Activated CD8-positive, alpha-beta memory T cell treated with anti-CD3 and anti-CD28 coated beads for 1 hour (primary cell): ENCODE results near the gene ELAVL4.

Experiments
- DNase-seq, 2 donors: peaks; one replicate each; pipeline ENCODE4 v3.0.0-alpha.2; 2020; ENCODE audit warnings: low read depth in 1 of 2; ENCODE audit errors: extremely low read depth in 1 of 2

The ELAVL4 gene

DNA sequence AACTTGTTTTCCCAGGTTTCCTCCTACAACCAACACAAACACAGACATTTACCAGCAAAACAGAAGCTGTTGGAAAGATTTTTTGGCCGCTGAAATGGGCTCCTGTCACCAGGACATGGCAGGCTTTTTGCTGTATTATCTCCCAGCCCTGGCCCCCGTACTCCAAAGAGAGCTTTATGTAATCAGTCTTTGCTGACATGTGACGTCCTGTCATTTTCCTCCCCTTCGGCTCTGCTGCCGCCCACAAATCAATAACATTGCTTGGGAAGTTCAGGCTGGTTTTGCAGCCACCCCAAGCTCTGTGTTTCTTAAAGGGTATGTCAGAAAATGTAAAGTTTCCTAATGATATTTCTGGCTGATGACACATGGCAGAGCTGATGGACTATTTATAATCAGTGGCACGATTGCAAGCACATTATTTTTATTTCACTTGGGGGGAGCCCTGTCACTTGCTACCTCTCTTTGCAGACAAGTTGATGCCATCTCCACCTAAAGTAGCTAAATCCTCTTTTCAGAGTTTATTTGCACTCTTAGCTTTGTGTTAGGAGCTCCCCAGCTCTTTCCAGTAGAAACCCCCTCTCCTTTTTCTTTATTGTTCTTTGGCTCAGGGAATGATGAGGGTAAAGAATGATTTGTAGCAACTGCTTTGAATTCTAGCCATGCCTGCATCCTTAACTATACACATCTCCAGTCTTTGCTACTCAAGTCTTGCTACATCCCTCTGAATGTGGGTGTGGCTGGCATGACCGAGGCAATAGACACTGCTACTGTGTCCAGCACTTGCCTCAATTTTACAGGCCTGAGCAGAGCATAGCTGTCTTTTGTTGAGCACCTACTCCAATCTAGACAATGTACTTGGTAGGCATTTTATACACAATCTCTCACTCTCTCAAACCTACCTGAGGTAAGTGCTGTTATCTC is 67.3 kb downstream of the ELAVL4 start:
- DNase-seq: no peak

DNA sequence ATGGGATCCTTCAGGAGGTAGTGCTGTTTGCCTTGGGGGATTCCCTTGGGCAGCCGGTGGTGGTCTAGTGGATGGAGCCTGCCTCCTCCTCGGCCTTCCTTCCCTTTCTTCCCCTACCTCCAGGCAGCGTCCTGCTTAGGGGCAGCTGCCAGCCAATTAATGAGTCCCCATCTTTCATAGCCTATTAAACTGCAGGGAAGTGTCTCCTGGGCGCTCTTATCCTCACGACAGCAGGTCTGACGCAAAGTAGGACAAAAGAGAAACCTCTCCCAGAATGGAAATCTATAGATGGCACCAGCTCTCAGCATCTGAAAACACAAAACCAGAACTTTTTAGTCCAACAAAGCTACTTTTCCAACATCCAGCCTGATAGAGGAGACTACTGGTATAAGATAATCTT is 69.3 kb downstream of the ELAVL4 start:
- DNase-seq: no peak

DNA sequence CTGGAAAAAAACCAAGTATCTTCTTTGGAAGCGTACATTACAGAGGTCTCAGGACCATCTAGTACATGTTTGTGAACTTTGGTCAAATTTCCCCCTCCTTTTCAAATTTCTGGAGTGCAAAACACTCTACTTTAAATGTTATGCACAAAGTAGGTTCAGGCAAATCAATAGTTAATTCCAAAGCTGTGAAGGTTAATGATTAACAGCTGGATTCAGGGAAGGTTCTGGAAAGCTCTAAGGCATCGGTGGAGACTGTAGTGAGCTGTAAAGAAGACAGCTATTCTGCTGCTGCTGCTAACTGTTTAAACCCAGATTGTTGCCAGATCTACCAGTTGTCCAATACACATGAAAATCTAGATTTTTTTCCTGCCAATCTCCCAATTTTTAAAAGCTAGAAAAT is 70.9 kb downstream of the ELAVL4 start:
- no peak for DNase-seq

DNA sequence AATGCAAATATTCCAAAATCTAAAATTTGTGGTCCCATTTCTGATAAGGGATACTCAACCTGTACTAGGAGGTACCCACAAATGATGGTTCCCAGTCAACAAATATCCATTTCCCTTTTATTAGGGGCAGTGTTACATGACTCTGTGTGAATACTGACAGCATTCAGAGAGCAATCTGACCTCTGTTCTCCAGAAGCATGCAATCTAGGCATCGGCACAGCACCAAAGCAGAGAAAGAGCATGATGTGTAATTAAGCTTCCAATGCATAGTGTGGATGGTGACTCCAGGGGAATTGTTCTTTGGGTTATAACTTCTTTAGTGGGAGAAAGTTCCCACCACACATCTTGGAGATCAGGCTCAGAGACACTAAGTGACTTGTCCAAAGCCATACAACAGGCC is 71.6 kb downstream of the ELAVL4 start:
- DNase-seq: no peak

DNA sequence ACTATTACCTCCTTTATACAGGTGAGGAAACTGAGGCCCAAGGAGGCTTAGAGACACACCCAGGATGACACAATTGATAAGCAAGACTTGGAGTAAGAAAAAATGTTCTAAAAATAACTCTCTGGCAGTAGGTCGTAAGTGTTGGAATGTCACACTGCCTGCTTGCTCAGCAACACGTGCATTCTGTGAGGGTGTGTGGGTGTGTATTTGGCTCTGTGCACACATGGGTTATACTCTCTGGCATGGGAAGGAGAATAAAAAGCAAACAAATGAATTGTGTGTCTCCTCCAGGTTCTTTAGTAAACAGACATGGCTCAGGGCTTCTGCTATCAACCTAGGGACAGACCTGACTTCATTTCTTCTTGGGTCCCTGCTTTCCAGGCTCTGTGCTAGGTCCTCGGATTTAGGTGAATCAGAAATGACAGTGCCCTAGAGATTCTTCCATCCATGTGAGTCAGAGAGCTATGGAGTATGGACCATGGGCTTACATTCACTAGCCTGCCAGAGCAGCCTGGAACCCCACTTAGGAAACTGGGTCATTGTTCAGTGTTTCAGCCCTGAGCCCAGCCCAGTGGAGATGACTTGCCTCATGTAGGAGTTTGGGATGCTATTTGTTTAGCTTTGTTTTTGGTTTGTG is 72.4 kb downstream of the ELAVL4 start:
- DNase-seq: no peak

DNA sequence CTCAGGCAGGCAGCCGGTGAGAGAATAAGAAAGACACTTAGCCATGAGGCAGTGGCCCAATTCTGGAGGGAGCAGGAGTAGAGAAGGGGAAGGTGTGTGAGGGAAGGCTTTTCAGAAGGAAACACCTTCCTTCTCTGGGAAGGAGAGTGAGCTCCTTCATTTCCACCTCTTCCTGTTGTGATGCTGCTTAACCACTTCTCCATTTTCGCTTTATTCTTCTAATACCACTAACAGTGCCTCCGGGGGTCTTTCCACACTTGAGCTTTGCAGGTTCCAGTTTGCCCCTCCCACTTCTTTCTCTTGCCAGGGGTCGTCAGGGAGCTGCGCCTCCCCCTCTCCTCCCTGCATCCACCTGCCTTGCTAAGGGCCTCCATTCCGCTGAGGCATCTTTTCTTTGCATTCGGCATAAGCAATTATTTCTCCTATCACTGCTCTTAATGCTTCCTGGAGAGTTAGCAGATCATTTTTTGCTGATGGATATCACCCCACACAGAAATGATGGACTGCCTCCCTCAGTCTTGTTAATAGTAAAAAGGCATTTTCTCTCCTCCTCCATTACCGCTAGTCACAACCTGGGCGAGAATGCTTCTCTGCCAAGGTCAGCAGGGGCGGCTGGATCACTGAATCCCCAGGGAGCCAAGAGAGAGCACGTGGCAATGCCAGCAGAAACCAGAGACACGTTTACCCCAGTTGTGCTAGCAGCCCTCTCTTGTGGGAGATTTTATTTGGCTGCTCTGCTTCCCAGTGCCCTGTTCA is 74.8 kb downstream of the ELAVL4 start:
- no peak for DNase-seq

DNA sequence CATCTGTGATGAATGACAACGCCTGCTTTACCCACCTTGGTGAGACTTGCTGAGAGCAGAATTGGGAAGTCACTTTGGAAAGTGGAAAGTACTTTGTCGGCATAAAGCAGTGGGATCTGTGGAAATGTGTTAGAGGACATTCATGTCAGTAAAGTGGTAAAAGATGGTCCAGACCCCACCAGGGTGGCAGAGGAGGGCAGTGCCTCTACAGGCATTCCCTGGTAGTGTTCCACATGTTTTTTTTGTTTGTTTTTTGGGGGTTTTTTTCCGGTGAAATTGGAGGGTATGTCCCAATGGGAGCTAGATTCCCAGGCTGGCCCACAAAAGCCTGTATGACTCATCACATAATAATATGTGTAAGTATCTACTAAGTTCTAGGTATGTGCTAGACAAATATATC is 80.6 kb downstream of the ELAVL4 start:
- DNase-seq: no peak

DNA sequence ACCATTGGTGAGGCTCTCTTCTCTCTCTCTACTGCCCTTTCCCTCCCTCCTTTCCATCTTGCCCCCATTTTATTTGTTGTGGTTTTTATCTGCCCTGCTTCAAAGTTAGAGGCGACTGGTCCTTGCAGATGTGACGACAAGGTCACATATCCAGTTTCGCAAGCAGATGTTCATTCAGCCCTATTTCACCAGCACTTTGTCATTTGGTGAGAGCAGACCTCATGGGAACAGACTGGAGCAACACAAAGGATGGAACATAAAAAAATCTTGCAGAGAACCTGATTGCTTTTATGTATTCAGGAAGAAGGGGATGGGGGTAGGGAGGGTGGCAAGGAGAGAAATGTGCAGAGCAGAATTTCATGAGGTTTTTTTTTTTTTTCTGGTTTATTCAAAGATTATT is 84.3 kb downstream of the ELAVL4 start:
- no peak for DNase-seq

DNA sequence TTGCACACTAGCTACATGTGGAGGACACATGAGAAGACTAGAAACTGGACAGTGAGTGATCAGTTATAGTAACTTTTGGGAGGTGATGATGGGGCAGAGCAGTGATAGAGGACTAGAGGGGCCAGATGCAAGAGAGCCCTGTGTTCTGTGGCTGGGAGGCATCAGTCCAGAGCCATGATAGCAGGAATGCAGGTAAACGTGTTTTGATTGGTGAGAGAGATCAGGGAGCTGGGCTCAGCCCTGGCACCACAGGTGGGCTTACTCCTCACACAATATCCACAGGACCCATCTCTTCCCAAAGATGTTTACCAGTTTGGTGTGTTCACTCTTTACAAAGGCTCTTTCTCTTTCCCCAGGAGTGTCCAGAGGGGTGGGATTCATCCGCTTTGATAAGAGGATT is 86.5 kb downstream of the ELAVL4 start:
- no peak for DNase-seq

DNA sequence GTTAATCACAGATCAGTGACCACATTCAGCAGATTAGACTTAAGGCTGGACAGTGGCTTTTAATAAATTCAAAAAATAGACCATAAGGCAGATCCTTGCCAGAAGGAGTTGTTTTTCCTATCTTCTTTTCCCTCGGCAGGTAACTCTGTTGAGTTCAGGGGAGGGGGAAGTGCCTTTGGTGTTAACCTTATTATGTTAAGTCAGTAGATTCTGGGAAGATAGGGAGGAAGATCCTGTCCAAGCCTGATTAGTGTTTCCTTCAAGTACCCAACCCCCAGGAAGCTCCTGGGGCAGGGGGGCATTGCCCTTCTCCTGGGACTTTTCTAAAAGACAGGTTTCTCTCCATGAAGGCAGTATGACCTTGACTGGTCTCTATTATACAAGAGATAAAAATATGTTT is 87.4 kb downstream of the ELAVL4 start:
- DNase-seq: no peak

DNA sequence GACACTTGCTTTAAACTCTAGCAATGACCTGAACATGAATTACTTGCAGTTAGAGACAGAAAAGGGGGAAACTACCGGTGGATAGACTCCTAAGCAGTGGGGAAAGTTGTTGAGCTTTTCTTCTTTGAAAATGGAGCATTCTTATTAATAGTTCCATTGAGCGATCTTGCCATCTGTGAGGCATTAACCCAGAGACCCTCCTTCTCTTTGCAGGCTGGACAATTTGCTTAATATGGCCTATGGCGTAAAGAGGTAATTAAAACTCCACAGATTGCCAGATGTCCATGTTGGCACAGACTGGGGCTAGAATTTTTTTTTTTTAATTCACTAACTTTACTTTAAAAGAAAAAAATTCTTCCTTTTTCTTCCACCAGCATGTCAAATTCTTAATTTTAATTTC is 88.5 kb downstream of the ELAVL4 start:
- DNase-seq: no peak

DNA sequence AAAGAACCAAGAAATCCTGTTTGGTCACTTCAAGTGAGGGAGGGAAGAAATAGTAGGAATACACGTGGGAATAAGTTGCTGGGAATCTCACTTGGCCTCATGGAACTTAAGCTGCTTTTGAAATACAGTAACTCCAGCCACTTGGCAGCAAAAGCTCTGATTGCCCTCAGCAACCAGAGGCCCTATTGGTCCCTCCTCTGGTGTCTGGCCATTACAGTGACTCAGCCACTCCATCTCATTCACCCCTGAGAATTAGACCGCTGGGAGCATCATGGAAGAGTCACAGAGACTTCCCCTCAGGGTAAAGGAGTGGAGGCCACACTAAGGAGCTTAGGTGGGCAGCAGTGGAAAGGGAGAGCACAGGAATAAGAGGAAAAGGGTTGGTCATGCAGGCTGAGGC is 99.6 kb downstream of the ELAVL4 start:
- DNase-seq: no peak

DNA sequence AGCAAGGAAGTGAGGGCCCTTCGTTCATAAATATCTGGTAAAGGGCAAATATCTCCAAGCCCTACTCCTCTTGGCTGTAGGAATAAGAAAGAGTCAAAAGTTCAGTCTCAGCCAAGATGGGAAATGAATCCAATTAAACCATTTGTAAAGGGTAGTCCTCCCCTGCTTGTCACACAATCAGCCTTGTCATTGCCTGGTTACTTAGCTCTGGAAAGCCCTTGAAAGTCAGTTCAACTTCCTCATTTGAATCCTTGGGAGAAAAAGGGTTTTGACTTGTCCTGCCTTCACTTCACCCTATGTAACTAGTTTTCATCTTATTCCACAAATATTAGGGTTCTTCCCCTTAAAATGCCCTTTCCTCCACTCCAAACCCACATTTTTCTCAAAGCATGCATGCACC is 100.0 kb downstream of the ELAVL4 start:
- DNase-seq: no peak

DNA sequence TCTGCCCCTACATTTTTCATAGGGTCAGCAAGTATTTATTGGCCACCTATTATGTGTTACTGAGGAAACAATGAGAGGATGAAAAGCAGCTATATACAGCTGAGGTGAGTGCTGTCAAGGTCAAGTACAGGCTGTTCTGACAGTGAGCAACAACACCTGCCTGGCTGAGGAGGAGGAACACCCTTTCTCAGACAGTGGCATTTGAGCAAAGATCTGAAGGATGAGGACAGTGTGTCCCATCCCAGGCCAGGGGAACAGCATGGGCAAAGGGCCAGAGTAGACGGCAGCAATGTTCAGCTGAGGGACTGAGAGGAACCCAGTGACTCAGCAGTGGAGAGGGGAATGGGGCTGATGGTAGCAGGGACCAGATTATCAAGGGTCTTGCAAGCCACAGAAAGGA is 101.0 kb downstream of the ELAVL4 start:
- DNase-seq: no peak

DNA sequence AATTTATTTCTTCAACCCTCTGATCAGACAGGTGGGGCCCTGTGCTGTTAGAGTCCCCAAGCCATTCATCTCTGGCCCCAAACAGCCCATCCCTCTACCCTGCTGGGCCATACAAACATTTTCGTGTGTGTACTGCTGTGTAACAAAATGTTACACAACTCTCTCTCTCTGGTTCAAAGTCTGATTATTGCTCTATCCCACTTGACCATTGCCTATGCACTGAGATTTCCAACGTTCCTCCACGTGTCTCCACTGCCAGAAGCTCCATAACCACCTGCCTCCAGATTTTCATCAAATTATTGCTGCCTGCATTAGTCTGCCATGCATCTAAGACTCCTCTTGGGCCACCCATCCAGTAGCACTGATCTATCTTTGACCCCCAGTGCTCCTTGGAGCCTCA is 104.8 kb downstream of the ELAVL4 start:
- no peak for DNase-seq

DNA sequence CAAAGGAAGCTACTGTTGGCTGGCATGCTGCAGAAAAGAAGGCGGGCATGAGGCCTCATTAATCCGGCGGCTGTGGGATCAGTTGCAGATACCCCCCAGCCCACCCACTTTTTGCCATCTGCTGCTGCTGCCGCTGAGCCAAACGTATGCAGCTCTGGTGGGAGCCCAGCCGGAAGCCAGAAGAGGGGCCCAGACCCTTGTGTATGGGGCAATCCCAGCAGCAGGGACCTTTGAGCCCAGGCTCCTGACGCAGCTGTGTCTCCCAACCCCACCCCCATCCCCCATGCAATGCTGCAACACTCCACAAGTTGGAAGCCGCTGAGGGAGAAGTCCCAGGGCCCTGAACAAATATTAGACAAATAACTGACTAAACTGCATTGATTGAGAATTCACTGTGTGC is 106.0 kb downstream of the ELAVL4 start:
- no peak for DNase-seq

DNA sequence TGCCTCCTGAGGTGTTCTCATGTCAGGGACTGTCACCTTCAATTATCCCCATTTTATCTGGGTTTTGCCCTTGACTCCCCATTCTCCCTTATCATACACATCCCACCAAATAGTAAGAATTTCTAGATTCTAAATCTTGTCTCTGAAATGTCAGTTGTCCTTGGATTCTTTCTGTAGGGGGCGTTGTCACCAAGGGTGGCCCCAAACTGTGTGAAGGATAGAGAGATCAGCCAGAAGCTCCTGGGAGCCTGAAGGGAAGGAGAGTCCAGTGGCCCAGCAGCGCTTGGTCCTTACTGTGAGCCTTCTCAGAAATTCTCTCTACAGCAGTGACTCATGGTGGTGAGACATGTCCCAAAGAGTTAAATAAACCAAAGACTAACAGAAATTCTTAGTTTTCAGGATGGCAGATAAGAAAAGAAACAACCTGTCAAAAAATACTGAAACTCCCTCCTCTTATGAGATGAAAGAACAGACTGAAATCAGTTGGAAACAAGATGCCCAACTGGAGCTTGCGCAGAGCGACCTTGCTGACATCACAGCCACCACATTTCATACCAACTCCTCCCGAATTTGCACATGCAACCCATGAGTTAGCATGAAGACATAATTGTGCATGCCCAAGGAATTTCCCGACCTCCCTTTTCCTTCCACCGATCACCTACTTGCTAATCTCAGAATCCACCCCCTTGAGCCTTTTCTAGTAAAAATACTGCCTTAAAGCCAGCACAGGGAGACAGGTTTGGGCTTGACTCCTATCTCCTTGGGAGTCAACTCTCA is 109.8 kb downstream of the ELAVL4 start:
- no peak for DNase-seq

DNA sequence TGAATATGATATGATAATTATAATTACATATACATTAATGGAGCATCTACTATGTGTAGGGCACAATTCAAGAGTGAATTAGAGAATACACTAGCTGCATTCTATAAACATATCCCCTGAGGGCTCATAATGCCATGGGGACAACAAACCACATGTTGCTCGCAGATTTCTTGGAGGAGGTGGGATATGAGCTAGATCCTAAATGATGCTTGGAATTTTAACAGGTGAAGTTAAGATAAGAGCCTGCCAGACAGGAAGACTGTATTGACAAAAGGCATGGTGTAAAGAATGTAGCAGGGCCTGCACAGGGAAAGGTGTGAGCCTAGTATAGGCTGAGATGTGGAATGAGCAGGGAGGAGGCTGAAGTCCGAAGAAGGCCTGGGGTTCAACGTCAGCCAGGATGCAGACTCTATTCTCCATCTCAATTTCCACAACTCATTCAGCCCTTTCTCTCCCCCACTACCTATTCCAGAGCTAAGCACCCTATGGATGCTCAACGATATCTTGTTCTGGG is 120.2 kb downstream of the ELAVL4 start:
- DNase-seq: no peak

DNA sequence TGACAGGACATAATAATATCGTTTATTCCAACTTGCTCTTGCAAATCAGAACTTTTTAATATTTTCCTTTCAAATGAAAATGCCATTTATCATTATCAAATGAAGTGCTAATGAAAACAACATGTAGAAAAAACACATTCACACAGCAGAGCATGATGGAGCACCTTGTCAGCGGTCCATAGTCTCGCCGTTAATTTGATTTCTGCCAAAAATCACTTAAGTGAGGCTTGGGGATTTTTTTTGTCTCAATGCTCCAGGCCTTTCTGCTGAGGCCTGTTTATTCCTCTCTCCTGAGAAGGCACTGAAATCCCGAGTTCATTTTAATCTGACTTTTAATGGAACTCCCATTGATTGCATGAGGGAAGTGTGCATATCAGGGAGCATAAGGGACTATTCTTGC is 122.5 kb downstream of the ELAVL4 start:
- DNase-seq: no peak

DNA sequence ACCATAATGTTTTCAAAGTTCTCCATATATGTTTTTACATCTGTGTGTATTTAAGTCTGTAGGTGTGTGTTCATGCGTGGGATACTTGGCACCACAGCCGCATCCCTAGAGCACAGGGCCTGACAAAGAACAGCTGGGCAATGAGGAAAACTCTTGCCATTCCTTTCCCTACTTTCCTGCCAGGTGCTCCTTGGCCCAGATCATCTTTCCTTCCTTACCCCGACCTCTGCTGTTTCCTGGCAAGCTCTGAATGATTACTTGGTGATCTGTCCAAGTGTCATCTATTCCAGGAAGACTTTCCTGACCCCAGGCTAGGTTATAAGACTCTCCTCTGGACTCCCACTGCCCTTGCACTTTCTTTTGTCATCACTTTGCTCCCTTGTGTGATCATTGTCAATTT is 123.6 kb downstream of the ELAVL4 start:
- no peak for DNase-seq

DNA sequence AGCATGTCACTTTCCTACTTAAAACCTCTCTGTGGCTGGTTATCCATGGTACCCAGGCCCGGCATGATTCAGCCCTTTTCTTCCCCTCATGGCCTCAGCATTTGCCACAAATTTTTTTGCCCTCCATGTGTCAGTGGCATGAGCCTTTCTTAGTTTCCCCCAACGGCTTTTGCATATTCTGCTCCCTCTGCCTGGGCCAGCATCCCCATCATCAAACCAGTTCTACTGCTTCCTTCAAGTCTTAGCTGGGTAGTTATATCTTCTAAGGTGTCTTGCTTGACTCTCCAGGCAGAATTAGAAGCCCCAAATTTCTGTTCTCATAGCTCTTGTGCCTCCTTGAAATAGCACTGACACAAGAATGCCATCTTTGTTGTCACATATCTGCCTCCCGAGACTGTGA is 127.9 kb downstream of the ELAVL4 start:
- no peak for DNase-seq
